ENCODE data around the gene GCSAML. TPM values are rescaled to one million over a fixed set of nuclear protein-coding genes. Genes with fewer than 3 reads are reported as not detected.

GCSAML gene
- total and polyA plus RNA-seq, 7 experiments from 2014 or later = 0.08 to 9.5 (median 0.49) TPM; not detected in 1

DNA sequence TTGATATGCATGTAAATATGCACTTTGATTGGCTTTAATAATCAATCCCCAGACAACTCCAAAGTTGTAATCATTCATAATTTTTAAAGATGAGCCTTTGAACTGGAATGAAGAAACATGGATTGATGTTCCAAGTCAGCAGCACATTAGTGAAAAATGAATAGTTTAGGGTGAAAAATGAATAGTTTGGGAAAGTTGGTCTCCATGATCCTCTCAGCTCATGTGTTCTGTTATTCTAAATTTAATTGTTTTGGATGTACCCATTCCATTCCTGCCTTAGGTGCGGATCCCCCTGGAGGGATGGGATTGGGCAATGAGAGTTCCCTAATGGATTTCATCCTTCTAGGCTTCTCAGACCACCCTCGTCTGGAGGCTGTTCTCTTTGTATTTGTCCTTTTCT lies 56.4 kb downstream of the GCSAML start, which contains the start of gene OR2G3:
Gene OR2G3, plus strand, starts transcription at position 301 of the 400 bp plus-strand sequence. Its CDS starts 0 bp downstream, at position 301.
- H3K4me1 Mint-ChIP-seq = no peaks in the 10 kb centered on the region
- DNase-seq = no peak
- H3K4me3 Mint-ChIP-seq = no peak within 1 kb of the TSS
- no peak within 1 kb of the TSS for H3K27ac ChIP-seq (ENCODE audit: low read depth, low read length)
- H3K27ac Mint-ChIP-seq = no peak within 1 kb of the TSS
- no peaks in the 10 kb centered on the region for H3K9me3 ChIP-seq (ENCODE audit: control insufficient read depth in 2 of 3, low read length in 3 of 3)
- no peak for ATAC-seq
- peaks cover 0 to 4% (median 0%) of the 10 kb centered on the region in 5 donors for H3K36me3 Mint-ChIP-seq
- CTCF ChIA-PET = no interaction called here
- H3K36me3 ChIP-seq (ENCODE audit: control insufficient read depth in 2 of 3, insufficient read depth in 3 of 3, low read length in 3 of 3) = no peaks in the 10 kb centered on the region
- H3K27me3 Mint-ChIP-seq = peaks cover 0 to 40% (median 20%) of the 10 kb centered on the region in 5 donors
- H3K4me1 ChIP-seq (ENCODE audit: control insufficient read depth in 2 of 2, insufficient read depth in 2 of 2, low read length in 2 of 2) = no peaks in the 10 kb centered on the region
- no peak within 1 kb of the TSS for H3K4me3 ChIP-seq (ENCODE audit: low read length)
- intact Hi-C loops (cut with micrococcal nuclease) = no loop called here
- no peaks in the 10 kb centered on the region for H3K27me3 ChIP-seq (ENCODE audit: control insufficient read depth in 2 of 2, insufficient read depth in 2 of 2, low read length in 2 of 2)
- H3K9me3 Mint-ChIP-seq = peaks cover 0 to 9% (median 4%) of the 10 kb centered on the region in 11 donors
- POLR2A ChIA-PET = no interaction called here

DNA sequence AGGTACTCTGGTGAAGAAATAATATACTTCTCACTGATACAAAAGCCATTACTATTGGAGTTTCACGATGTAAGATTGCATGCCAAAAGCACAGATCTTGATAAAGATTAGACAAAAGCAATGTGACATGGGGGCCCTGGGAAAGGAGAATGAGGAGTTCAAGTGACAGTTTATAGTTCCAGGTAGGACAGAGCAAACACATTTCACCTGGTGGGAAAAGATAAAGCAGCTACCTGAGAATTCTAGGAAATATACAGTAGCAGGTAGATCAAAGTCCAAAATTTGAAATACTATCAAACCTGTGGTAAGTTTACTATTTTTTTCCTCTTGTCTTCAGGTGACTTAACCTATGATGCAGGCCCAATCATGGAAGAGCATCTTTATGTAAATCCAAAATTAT lies 64.5 kb downstream of the GCSAML start:
- Histone ChIP-seq H3K27ac (ENCODE audit: low read depth, low read length) (no peak overlapping the region), H3K27me3 (ENCODE audit: control insufficient read depth in 2 of 2, insufficient read depth in 2 of 2, low read length in 2 of 2) (no peaks in the 10 kb centered on the region), H3K9me3 (ENCODE audit: control insufficient read depth in 2 of 3, low read length in 3 of 3) (no peaks in the 10 kb centered on the region), H3K4me3 (ENCODE audit: low read length) (no peak overlapping the region), H3K4me1 (ENCODE audit: control insufficient read depth in 2 of 2, insufficient read depth in 2 of 2, low read length in 2 of 2) (no peaks in the 10 kb centered on the region), H3K36me3 (ENCODE audit: control insufficient read depth in 2 of 3, insufficient read depth in 3 of 3, low read length in 3 of 3) (no peaks in the 10 kb centered on the region)
- H3K27ac Mint-ChIP-seq = no peak overlapping the region
- intact Hi-C loops (cut with micrococcal nuclease) = no loop called here
- no peak for DNase-seq
- no peak overlapping the region for H3K4me3 Mint-ChIP-seq
- no peak for ATAC-seq
- H3K36me3 Mint-ChIP-seq = no peaks in the 10 kb centered on the region
- H3K9me3 Mint-ChIP-seq = peaks cover 0 to 7% (median 3%) of the 10 kb centered on the region in 11 donors
- peaks cover 0 to 23% (median 10%) of the 10 kb centered on the region in 5 donors for H3K27me3 Mint-ChIP-seq
- H3K4me1 Mint-ChIP-seq = no peaks in the 10 kb centered on the region
- CTCF ChIA-PET = no interaction called here
- POLR2A ChIA-PET = no interaction called here

DNA sequence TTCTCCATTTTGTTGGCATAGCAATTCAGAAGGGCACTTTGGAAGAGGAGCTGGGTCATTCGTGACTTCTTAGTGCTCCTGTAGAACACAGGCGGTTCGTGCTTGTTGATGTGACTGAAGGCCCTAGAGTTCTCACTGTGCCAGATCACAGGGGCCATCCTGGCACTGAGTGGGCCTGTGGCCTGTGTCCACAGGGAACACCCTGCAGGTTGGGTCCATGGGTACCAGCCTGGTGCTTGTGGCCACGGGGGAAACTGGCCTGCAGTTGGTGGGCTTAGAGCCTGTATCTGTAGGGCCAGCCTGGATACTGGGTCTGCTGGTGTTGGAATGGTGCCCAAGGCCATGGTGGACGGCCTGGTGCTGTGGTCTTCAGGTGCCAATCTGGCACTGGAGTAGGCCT lies 65.7 kb downstream of the GCSAML start:
- ATAC-seq (no peak), DNase-seq (no peak)
- no peaks in the 10 kb centered on the region for H3K27me3 ChIP-seq (ENCODE audit: control insufficient read depth in 2 of 2, insufficient read depth in 2 of 2, low read length in 2 of 2)
- peaks cover 0 to 7% (median 0%) of the 10 kb centered on the region in 11 donors for H3K9me3 Mint-ChIP-seq
- POLR2A ChIA-PET = no interaction called here
- H3K4me3 ChIP-seq (ENCODE audit: low read length) = no peak overlapping the region
- intact Hi-C loops (cut with micrococcal nuclease) = no loop called here
- CTCF ChIA-PET = no interaction called here
- H3K9me3 ChIP-seq (ENCODE audit: control insufficient read depth in 2 of 3, low read length in 3 of 3) = no peaks in the 10 kb centered on the region
- no peak overlapping the region for H3K27ac Mint-ChIP-seq
- no peaks in the 10 kb centered on the region for H3K4me1 ChIP-seq (ENCODE audit: control insufficient read depth in 2 of 2, insufficient read depth in 2 of 2, low read length in 2 of 2)
- H3K4me1 Mint-ChIP-seq = no peaks in the 10 kb centered on the region
- H3K36me3 ChIP-seq (ENCODE audit: control insufficient read depth in 2 of 3, insufficient read depth in 3 of 3, low read length in 3 of 3) = no peaks in the 10 kb centered on the region
- no peak overlapping the region for H3K4me3 Mint-ChIP-seq
- H3K27ac ChIP-seq (ENCODE audit: low read depth, low read length) = no peak overlapping the region
- H3K36me3 Mint-ChIP-seq = no peaks in the 10 kb centered on the region
- peaks cover 0 to 10% (median 5%) of the 10 kb centered on the region in 5 donors for H3K27me3 Mint-ChIP-seq

Other genes starting within 250 kb of the GCSAML start
- gene ZNF496, start 217.3 kb upstream of the GCSAML start, total RNA-seq = 10 to 100 TPM in 3 of 5 experiments, 1 to 10 TPM in 2; 9.5 to 25.1 (median 17.3) TPM
- 10 to 100 TPM in 1 of 2 donors, 1 to 10 TPM in 1; 9.2 to 10.5 TPM for gene ZNF496, start 217.3 kb upstream of the GCSAML start, polyA plus RNA-seq
- gene NLRP3, start 133.0 kb upstream of the GCSAML start, total RNA-seq = 10 to 100 TPM in 2 of 5 experiments, 1 to 10 TPM in 2, under 1 TPM in 1; 0.70 to 90.6 (median 4.6) TPM
- 1 to 10 TPM; 1.4 to 4.6 TPM for gene NLRP3, start 133.0 kb upstream of the GCSAML start, polyA plus RNA-seq
- gene OR2B11, start 91.0 kb upstream of the GCSAML start, total RNA-seq = not detected
- gene OR2B11, start 91.0 kb upstream of the GCSAML start, polyA plus RNA-seq = under 1 TPM in 1 of 2 donors, not detected in 1; 0.12 TPM
- gene OR2C3, start 12.7 kb upstream of the GCSAML start, total RNA-seq = under 1 TPM in 1 of 5 experiments, not detected in 4; 0.05 TPM
- gene OR2C3, start 12.7 kb upstream of the GCSAML start, polyA plus RNA-seq = not detected
- gene OR2G2, start 39.2 kb downstream of the GCSAML start, total RNA-seq = not detected
- not detected for gene OR2G2, start 39.2 kb downstream of the GCSAML start, polyA plus RNA-seq
- gene OR2G3, start 56.5 kb downstream of the GCSAML start, total RNA-seq = not detected
- gene OR2G3, start 56.5 kb downstream of the GCSAML start, polyA plus RNA-seq = not detected
- gene OR13G1, start 130.6 kb downstream of the GCSAML start, total RNA-seq = not detected
- not detected for gene OR13G1, start 130.6 kb downstream of the GCSAML start, polyA plus RNA-seq
- not detected for gene OR6F1, start 167.5 kb downstream of the GCSAML start, total RNA-seq
- gene OR6F1, start 167.5 kb downstream of the GCSAML start, polyA plus RNA-seq = not detected
- gene OR14K1, start 189.5 kb downstream of the GCSAML start, total RNA-seq = not detected
- not detected for gene OR14K1, start 189.5 kb downstream of the GCSAML start, polyA plus RNA-seq
- gene OR14A2, start 199.0 kb downstream of the GCSAML start, total RNA-seq = not detected
- not detected for gene OR14A2, start 199.0 kb downstream of the GCSAML start, polyA plus RNA-seq
- gene OR1C1, start 211.4 kb downstream of the GCSAML start, total RNA-seq = not detected
- gene OR1C1, start 211.4 kb downstream of the GCSAML start, polyA plus RNA-seq = not detected